Measurements from ENCODE around the gene HASPIN. TPM values are rescaled to one million over a fixed set of nuclear protein-coding genes. Genes with fewer than 3 reads are reported as not detected.

HASPIN gene
- polyA plus RNA-seq, 3 donors, result 0.06 to 0.22 (median 0.12) TPM

Other genes starting within 250 kb of the HASPIN start
- gene ASPA, start 247.9 kb upstream of the HASPIN start, polyA plus RNA-seq, result 1 to 10 TPM in 2 of 3 donors, under 1 TPM in 1; 0.61 to 9.8 (median 4.7) TPM
- under 1 TPM; 0.22 to 0.90 (median 0.31) TPM for gene TRPV3, start 166.1 kb upstream of the HASPIN start, polyA plus RNA-seq
- 1 to 10 TPM; 2.7 to 3.7 (median 3.1) TPM for gene TRPV1, start 114.5 kb upstream of the HASPIN start, polyA plus RNA-seq
- 1 to 10 TPM; 6.4 to 9.2 (median 7.9) TPM for gene SHPK, start 87.7 kb upstream of the HASPIN start, polyA plus RNA-seq
- gene CTNS, start 87.1 kb upstream of the HASPIN start, polyA plus RNA-seq, result 10 to 100 TPM in 1 of 3 donors, 1 to 10 TPM in 2; 7.6 to 14.9 (median 9.4) TPM
- 100 to 1,000 TPM in 1 of 3 donors, 10 to 100 TPM in 2; 54.3 to 172 (median 92.1) TPM for gene TAX1BP3, start 55.3 kb upstream of the HASPIN start, polyA plus RNA-seq
- gene EMC6, start 55.1 kb upstream of the HASPIN start, polyA plus RNA-seq, result 10 to 100 TPM; 47.2 to 77.4 (median 47.5) TPM
- gene P2RX5, start 27.7 kb upstream of the HASPIN start, polyA plus RNA-seq, result 1 to 10 TPM in 2 of 3 donors, under 1 TPM in 1; 0.45 to 2.1 (median 1.1) TPM
- gene ITGAE, start 77.3 kb downstream of the HASPIN start, polyA plus RNA-seq, result 10 to 100 TPM; 17.2 to 47.0 (median 41.3) TPM
- gene NCBP3, start 122.3 kb downstream of the HASPIN start, polyA plus RNA-seq, result 10 to 100 TPM; 13.0 to 18.2 (median 15.1) TPM
- gene CAMKK1, start 169.2 kb downstream of the HASPIN start, polyA plus RNA-seq, result 1 to 10 TPM; 3.5 to 6.9 (median 6.1) TPM
- gene P2RX1, start 192.6 kb downstream of the HASPIN start, polyA plus RNA-seq, result 10 to 100 TPM in 1 of 3 donors, 1 to 10 TPM in 1, under 1 TPM in 1; 0.34 to 18.9 (median 3.3) TPM
- 10 to 100 TPM; 10.5 to 17.4 (median 13.6) TPM for gene ATP2A3, start 240.5 kb downstream of the HASPIN start, polyA plus RNA-seq